Stimulated activated CD4-positive, alpha-beta T cell treated with anti-CD3 and anti-CD28 coated beads, Interleukin-12 subunit alpha, Interleukin-12 subunit beta, amount 100 ng/mL, for 4 hours (primary cell): ENCODE results near the gene ZNF536.

Experiments
- DNase-seq: peaks from one replicate; pipeline ENCODE4 v3.0.0-alpha.2; 2020

ZNF536 gene

GRCh38 chr19:30539981-30540380, 167.8 kb downstream of the ZNF536 start:
- no peak for DNase-seq

DNA sequence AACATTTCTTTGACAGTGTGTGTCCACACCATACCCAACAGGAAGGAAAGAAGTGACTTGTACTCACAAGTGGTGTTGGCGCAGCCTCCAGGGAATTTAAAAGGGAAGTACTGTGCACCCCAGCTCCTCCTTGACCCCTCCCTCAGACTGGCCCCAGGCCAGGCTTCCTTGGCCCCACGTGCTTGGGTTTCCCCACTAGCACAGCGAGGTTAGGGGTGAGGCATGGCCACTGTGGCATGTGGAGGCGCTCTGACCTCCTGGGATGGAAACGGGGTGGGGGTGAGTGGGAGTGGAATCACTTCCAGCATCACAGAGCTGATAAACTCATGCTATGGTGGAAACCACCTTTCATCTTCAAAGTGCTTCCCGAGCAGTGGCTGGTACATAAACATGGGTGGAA, 168.6 kb downstream of the ZNF536 start:
- DNase-seq: no peak

DNA sequence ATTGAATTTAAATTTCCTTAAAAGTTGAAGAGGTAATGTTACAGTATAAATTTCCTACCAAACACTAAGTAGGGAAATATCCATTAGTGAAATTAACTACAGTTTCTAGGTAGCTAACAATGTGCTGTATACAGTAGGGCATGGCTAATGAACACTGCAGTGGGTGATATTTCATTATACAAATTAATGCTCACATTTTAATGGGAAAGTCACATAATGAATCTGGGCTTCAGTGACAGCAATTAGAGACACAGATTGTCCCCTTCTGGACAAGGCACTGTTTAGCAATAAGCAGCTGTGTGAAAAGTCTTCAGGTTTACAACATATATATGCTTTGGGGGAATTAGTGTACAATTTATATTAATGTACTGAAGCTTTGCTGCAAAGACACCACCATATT, 169.4 kb downstream of the ZNF536 start:
- DNase-seq: no peak

DNA sequence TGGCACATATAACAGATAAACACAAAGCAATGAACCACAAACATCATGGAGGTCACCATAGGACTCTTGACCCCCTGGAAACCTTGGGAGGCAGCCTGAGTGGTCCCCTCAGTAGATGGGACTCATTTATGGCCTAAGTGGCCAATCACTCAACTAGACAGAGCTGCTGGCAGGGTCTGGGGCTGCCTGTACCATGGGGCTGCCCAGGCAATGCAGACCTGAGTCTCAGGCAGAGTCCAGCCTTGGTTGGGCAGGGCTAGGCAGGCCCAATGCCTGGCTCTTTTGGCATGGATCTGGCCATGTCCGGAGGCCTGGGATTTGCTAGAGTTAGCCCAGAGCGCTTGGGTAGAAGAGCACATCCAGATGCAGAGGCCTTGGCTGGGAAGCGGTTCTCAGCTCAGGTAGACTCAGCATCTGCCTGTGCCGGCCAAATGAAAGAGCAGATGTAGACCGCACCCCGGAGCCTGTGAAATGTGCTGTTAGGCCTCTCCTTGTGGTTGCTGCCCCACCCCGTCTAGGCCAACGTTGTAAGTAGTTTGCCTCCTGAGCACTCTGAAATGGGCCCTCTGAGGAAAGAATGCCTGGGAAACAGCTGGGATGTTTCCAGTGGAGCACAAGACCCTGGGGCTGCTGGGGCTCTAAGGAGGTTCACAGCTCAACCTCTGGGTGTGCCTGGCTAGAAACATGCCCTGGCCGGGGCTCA, 171.2 kb downstream of the ZNF536 start:
- DNase-seq: no peak

DNA sequence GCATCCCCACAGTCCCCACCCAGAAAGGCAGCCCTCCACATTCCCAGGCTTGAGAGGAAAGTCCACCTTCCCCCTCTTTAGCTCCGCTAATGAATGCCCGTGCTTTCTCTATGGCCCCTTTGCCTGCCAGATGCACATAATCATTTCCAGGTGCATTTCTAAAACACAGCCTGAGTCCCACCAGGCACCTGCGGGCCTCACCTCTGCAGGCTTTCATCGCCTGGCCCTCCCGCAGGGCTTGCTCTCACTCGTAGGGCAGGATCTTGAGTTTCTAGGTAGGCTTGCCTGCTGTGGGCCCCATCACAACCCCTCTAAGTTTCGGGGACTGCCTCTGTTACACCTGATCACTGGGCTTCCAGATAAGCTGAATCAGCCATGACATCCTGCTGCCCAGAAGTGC, 173.6 kb downstream of the ZNF536 start:
- no peak for DNase-seq

DNA sequence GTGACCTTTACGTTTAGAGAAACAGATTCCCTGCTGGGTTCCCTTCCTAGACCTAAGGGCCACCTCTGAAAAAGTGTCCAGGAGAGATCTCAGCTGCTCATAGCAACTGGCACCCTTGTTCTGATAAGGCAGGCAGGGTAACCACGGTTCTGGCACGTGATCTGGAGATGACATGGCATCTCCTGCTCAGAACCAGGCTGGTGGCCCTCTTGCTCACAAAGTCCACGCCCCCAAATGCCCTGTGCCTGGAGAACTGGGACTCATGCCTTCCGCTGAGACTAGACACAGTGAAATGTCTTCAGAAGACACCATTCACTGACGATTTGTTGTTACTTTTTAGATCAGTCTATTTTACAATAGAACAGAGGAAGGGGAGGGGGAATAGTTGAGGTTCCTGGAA, 174.1 kb downstream of the ZNF536 start:
- DNase-seq: no peak

- DNase-seq: no peak
Measured at GRCh38 chr19:30547246-30547645, 175.1 kb downstream of the ZNF536 start.

DNA sequence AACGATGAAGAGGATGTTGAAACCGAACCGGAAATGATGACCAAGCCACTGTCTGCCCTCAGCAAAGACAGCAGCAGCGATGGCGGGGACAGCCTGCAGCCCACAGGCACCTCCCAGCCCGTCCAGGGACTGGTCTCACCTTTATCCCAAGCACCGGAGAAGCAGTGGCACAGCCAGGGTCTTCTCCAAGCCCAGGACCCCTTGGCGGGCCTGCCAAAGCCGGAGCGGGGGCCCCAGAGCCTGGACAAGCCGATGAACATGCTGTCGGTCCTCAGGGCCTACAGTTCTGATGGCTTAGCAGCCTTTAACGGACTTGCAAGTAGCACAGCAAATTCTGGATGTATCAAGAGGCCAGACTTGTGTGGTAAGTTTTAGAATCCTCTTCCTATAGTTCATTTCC, 177.0 kb downstream of the ZNF536 start:
- DNase-seq: no peak

DNA sequence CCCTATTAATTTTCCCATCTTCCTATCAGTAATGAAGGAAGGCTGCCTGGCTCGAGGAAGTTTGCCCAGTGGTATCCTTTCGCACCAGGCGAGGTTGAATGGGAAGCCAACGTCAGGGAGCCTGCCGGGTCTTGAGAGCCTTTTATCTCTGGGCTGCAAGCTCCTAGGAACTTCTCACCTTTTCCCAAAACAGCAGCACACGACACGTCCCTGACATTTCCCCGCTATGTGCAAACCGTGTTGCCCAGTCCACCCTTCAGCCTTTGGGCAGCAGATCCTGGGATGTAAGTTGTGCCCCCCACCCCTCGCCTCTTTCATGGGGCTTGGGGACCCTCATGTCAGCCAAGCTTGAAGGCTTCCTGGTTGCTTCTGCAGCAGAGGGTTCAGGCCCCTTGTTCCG, 179.1 kb downstream of the ZNF536 start:
- no peak for DNase-seq

DNA sequence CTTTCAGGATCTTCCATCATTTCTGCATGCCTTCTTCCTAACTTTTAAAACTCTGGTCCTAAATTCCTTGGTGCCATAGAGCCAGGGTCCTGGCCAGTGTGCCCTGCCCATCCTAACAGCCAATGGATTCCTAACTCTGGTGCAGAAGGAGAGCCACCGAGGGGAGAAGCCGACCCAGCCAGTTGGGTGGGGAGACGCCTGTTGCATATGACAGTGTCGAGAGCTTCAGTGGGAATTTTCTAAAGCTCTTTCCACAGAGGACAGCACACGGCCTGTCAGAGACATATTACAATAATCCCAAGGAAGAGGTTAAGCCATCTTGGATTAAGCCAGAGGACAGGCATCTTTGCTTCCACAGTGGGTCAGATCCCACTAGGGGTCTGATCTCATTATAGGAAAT, 180.4 kb downstream of the ZNF536 start:
- DNase-seq: no peak

DNA sequence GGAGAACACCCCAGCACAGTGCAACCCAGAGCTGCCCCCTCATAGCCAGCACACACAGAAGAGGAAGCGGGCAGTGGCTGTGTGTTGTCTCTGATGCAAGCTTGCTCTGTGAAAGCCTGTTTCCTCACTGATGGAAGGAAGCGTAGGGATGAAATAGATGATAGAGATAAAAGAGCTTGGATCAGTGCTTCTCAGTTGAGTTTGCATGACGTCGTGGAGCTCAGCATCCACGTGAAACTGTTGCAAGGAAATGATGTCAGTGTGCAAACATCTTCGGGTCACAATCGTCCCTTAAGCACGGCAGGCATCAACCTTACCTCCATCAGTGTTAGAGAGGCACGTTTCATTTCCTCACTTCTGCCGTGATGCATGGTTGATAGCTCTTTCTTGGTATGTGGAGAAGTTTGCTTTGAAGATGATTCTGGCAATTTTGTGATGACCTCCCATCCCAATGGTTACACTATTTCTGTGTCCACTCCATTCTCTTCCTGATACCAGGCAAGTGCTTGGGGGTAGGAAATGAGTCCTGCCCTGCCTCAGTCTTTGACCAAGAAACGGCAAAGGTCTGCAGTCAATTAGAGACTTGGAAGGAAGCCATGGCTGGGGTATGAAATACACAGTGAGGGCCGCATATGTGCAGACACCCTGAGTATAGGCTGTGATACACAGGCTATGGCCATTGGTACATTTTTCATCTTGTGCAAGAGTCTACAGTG, 183.0 kb downstream of the ZNF536 start:
- DNase-seq: no peak

- no peak for DNase-seq
Measured at GRCh38 chr19:30555791-30556110, 183.6 kb downstream of the ZNF536 start.

GRCh38 chr19:30556230-30556711, 184.1 kb downstream of the ZNF536 start:
- no peak for DNase-seq

DNA sequence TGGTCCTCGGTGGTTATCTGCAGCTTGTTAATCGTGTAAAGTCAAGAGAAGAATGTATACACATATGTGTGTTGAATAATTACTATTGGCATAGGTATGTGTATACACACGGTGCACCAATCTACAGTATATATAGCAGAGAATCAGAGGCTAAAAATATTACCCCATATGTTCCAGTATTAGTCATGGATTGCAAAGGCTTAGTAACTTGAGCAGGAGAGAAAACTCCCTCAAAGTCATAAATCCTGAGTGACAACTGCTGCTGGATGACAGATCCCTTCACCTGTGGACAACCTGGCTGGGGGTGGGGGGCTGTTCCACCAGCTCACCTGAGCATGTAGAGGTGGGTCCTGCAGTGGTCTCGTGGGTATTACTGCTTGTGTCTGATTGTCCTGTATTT, 185.0 kb downstream of the ZNF536 start:
- DNase-seq: no peak

DNA sequence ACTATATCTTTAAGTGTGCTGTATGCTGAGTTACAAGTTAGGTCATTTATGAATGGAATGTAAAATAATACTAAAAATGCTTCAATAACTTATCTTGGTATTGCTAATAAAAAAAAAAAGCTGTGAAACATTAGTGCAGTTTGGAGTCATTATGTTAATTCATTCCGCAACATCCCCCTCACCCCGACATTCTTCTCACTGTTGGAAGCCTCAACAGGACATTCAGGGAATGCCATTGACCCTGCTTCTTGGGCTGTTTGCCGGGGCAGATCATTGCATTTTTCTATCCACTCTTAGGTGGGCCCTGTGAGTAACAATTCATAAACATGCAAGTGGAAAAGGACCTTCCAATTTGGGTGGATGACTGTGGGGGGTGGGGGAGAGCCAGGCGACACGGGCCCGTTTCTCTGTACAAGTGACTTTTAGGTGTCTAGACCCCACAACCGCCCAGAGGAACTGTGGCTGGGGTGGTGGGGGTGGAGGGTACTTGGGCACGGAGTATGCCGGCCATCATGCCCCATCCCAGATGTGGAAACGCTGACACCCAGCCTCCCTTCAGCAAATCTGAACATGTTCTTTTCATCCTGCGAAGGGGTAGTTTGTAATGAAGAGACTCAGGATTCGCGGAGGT, 185.9 kb downstream of the ZNF536 start:
- no peak for DNase-seq

GRCh38 chr19:30558793-30559192, 186.6 kb downstream of the ZNF536 start:
- no peak for DNase-seq

DNA sequence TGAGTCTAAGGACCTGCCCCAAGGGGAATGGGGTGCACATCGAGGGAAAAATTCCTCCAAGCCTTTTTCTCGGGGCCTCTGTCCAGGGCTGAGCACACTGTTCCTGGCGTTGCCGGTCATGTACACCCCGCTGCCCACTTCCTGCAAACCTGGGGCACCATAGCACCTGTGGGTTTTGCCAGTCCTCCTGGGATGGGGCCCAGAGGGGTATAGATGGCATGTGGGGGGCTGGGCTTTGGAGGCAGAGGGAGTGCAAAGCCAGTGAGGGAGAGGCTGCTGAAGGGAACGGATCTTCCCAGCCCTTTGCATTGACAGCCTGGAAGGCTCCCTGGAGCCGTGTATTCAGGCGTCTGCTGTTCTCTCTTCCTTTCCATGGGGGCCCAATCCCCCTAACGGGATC, 187.3 kb downstream of the ZNF536 start:
- no peak for DNase-seq

GRCh38 chr19:30562981-30563380, 190.8 kb downstream of the ZNF536 start:
- DNase-seq: no peak

- no peak for DNase-seq
Measured at GRCh38 chr19:30563691-30564090, 191.5 kb downstream of the ZNF536 start.

- no peak for DNase-seq
Measured at GRCh38 chr19:30564551-30565011, 192.4 kb downstream of the ZNF536 start.

DNA sequence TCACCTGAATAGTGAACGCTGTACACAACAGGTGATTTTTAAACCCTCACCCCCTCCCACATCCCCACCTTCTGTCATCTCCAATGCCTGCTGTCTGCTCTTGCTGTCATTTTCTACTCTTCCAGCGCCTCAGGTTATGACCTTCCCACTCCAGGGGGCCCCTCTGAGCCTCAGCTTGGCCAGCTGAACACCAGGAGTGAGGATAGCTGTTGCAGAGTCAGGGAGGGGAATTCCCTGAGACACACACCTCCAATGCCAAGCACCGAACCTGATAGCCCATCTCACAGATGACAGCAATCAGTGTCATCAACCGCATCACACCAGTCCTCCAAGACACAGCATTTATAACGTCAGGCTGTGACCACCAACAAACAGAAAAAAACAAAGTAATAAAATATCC, 193.5 kb downstream of the ZNF536 start:
- DNase-seq: no peak

- no peak for DNase-seq
Measured at GRCh38 chr19:30566681-30567420, 194.7 kb downstream of the ZNF536 start.

GRCh38 chr19:30567536-30568232, 195.5 kb downstream of the ZNF536 start:
- DNase-seq: no peak
